ENCODE measurements around the gene CLEC7A.

GRCh38 chr12:10174986-10175614 is 45.1 kb upstream of the CLEC7A start:
- no peak for TF ChIP-seq POLR2A (IDR thresholded peaks at IDR 0.05; ENCODE audit: low read depth, low read length)
- TF ChIP-seq POLR2AphosphoS5 (IDR thresholded peaks at IDR 0.05; ENCODE audit: low read depth, low read length), result no peak

Data from GM12892 (cell line).